ENCODE results near the gene FOXB1.

DNA sequence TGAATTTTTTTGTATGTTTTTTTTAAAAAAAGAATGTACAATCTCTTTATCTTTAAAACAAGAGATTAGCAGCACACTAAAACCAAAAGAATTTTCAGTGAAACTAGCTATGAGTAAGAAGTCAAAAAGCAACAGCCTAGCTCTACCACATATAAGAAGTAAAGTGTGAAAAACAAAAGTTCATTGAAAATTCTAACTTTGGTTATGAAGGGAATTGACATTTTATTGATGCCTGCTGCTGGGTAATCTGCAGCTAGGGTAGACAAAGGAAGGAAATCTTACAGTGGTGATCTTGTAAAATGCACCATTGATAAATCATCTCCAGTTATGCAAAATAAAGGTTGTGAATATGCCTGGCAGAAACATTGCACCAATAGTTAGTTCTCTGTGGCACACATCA, 37.8 kb upstream of the FOXB1 start:
- TF ChIP-seq, protein P1, sequence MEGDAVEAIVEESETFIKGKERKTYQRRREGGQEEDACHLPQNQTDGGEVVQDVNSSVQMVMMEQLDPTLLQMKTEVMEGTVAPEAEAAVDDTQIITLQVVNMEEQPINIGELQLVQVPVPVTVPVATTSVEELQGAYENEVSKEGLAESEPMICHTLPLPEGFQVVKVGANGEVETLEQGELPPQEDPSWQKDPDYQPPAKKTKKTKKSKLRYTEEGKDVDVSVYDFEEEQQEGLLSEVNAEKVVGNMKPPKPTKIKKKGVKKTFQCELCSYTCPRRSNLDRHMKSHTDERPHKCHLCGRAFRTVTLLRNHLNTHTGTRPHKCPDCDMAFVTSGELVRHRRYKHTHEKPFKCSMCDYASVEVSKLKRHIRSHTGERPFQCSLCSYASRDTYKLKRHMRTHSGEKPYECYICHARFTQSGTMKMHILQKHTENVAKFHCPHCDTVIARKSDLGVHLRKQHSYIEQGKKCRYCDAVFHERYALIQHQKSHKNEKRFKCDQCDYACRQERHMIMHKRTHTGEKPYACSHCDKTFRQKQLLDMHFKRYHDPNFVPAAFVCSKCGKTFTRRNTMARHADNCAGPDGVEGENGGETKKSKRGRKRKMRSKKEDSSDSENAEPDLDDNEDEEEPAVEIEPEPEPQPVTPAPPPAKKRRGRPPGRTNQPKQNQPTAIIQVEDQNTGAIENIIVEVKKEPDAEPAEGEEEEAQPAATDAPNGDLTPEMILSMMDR (conservative IDR thresholded peaks at IDR 0.05 in 1 of 2, IDR thresholded peaks at IDR 0.05 in 1 of 2; ENCODE audit: extremely low read depth in 1 of 2, insufficient read depth in 1 of 2, low read depth in 1 of 2, low read length in 2 of 2) = no peak
- no peak for TF ChIP-seq EZH2 (IDR thresholded peaks at IDR 0.05; ENCODE audit: borderline replicate concordance, low read length)
